MM.1S (cell line): ENCODE measurements around the gene KIF5C.

Experiments
- CTCF ChIP-seq: fragments of 300-600 bp; sonication (generic); IDR thresholded peaks from 2 replicates; pipeline ENCODE4 v1.5.1; 2016; ENCODE audit warnings: antibody characterized with exemption, low read length, mixed read lengths
- EZH2 ChIP-seq: fragments of 300-600 bp; sonication (generic); optimal IDR thresholded peaks from 2 replicates; pipeline ENCODE3; 2017; ENCODE audit warnings: low read depth, mild to moderate bottlenecking, antibody characterized with exemption, low read length, mixed read lengths

- no peak for TF ChIP-seq CTCF
- no peak for TF ChIP-seq EZH2
Observed at GRCh38 chr2:149034406-149034805, 159.4 kb downstream of the KIF5C start.
